Trophoblast cell (in vitro differentiated cells and primary cell): ENCODE results near the gene COA3.
A peak's percentile ranks its signal among the peaks of the same experiment; 100 is the strongest.

ENCODE experiments used
- DNase-seq, 2 donors: peaks; one replicate each; pipeline ENCODE4 v3.0.0-alpha.2; 2016
- H2AFZ ChIP-seq: 2 replicates; pipeline ENCODE4 v1.6.1; 2013; ENCODE audit warnings: low read length, moderate library complexity, mild to moderate bottlenecking; ENCODE audit not compliant: insufficient read depth, poor library complexity
- H2AK5ac ChIP-seq: 2 replicates; pipeline ENCODE4 v1.6.1; 2013; ENCODE audit warnings: mild to moderate bottlenecking, low read length
- H2BK120ac ChIP-seq: 2 replicates; pipeline ENCODE4 v1.6.1; 2013; ENCODE audit warnings: low read length, mild to moderate bottlenecking, moderate library complexity; ENCODE audit not compliant: insufficient read depth, poor library complexity
- H2BK12ac ChIP-seq: 2 replicates; pipeline ENCODE4 v1.6.1; 2013; ENCODE audit warnings: mild to moderate bottlenecking, low read length, moderate library complexity
- H2BK5ac ChIP-seq: 2 replicates; pipeline ENCODE4 v1.6.1; 2013; ENCODE audit warnings: low read length, low read depth, moderate library complexity, mild to moderate bottlenecking; ENCODE audit not compliant: poor library complexity
- H3K14ac ChIP-seq: 2 replicates; pipeline ENCODE4 v1.6.1; 2013; ENCODE audit warnings: mild to moderate bottlenecking, low read length
- H3K18ac ChIP-seq: 2 replicates; pipeline ENCODE4 v1.6.1; 2013; ENCODE audit warnings: mild to moderate bottlenecking, low read length
- H3K23ac ChIP-seq: 2 replicates; pipeline ENCODE4 v1.6.1; 2013; ENCODE audit warnings: low read length
- H3K27ac ChIP-seq: 2 replicates; pipeline ENCODE4 v1.5.1; 2013; ENCODE audit warnings: low read depth, mild to moderate bottlenecking, inconsistent platforms, low read length, moderate library complexity
- H3K27me3 ChIP-seq: 2 replicates; pipeline ENCODE4 v1.6.1; 2013; ENCODE audit warnings: inconsistent platforms, mild to moderate bottlenecking, low read length, moderate library complexity; ENCODE audit not compliant: insufficient read depth
- H3K36me3 ChIP-seq, 2 experiments: 1 replicate in 1 of 2; 2 replicates in 1 of 2; pipeline ENCODE4 v1.6.1; 2013; ENCODE audit warnings: low read length in 2 of 2, mild to moderate bottlenecking in 2 of 2, moderate library complexity in 1 of 2; ENCODE audit not compliant: insufficient read depth in 2 of 2, control insufficient read depth in 1 of 2
- H3K4ac ChIP-seq: 2 replicates; pipeline ENCODE4 v1.6.1; 2013; ENCODE audit warnings: low read depth, mild to moderate bottlenecking, low read length, moderate library complexity
- H3K4me1 ChIP-seq, 2 experiments: 1 replicate in 1 of 2; 2 replicates in 1 of 2; pipeline ENCODE4 v1.6.1; 2013; ENCODE audit warnings: low read length in 2 of 2, mild to moderate bottlenecking in 2 of 2, moderate library complexity in 1 of 2; ENCODE audit not compliant: insufficient read depth in 2 of 2, control insufficient read depth in 1 of 2
- H3K4me2 ChIP-seq: 2 replicates; pipeline ENCODE4 v1.6.1; 2013; ENCODE audit warnings: inconsistent platforms, mild to moderate bottlenecking, low read length, moderate library complexity
- H3K4me3 ChIP-seq: 2 replicates; pipeline ENCODE4 v1.5.1; 2013; ENCODE audit warnings: mild to moderate bottlenecking, low read depth, low read length, inconsistent platforms
- H3K79me1 ChIP-seq: one replicate; pipeline ENCODE4 v1.6.1; 2013; ENCODE audit warnings: low read length
- H3K79me2 ChIP-seq: 2 replicates; pipeline ENCODE4 v1.6.1; 2013; ENCODE audit warnings: low read length, mild to moderate bottlenecking; ENCODE audit not compliant: control insufficient read depth, insufficient read depth, poor library complexity
- H3K9ac ChIP-seq: 2 replicates; pipeline ENCODE4 v1.6.1; 2013; ENCODE audit warnings: mild to moderate bottlenecking, low read length
- H3K9me3 ChIP-seq: 2 replicates; pipeline ENCODE4 v1.6.1; 2013; ENCODE audit warnings: low read depth, mild to moderate bottlenecking, control low read depth, inconsistent platforms, low read length; ENCODE audit not compliant: insufficient read depth
- H4K12ac ChIP-seq: 2 replicates; pipeline ENCODE4 v1.6.1; 2013; ENCODE audit warnings: low read depth, mild to moderate bottlenecking, low read length, moderate library complexity
- H4K8ac ChIP-seq: 2 replicates; pipeline ENCODE4 v1.6.1; 2013; ENCODE audit warnings: low read depth, mild to moderate bottlenecking, low read length, moderate library complexity
- H4K91ac ChIP-seq: one replicate; pipeline ENCODE4 v1.6.1; 2013; ENCODE audit warnings: low read depth, mild to moderate bottlenecking, low read length, moderate library complexity
- WGBS: extraction: QIAGEN DNeasy Blood & Tissue Kit; methylation state at CpG from one replicate; pipeline ENCODE4 v1.1.7; 2013; ENCODE audit warnings: missing lambda C conversion rate; ENCODE audit not compliant: insufficient read length, insufficient coverage; ENCODE audit errors: extremely low coverage; 5-methylcytosine and 5-hydroxymethylcytosine counted together

COA3 gene

DNA sequence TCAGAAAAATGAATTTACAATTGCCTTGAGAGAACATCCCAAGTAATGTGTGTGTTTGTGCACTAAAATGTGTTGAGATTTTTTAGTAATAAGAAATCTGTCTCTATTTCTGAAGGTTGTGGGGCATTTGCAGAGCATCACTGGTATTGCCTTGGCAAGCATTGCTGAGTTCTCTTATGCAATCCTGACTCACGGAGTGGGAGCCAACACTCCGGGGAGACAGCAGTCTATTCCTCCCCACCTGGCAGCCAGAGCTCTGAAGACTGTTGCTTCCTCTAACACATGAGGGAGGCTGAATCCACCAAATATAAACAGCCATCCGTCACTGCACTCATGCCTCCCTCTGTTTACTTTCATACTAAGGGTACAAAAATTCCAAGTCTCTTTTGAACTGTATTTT, 10.7 kb upstream of the COA3 start:
- H2BK5ac ChIP-seq = no peak overlapping the region
- no peak overlapping the region for H3K4me3 ChIP-seq
- H2AFZ ChIP-seq = no peak overlapping the region
- no peak overlapping the region for H3K4me2 ChIP-seq
- no peak overlapping the region for H2BK12ac ChIP-seq
- no CpG with 5 or more reads among the region's 3 CpGs for WGBS
- no peak overlapping the region for H3K27ac ChIP-seq
- H3K79me2 ChIP-seq = no peaks in the 10 kb centered on the region
- H3K23ac ChIP-seq = no peak overlapping the region
- no peak overlapping the region for H3K9ac ChIP-seq
- H3K36me3 ChIP-seq = peaks cover 12 to 15% of the 10 kb centered on the region in 2 experiments
- no peak overlapping the region for H3K14ac ChIP-seq
- H3K4me1 ChIP-seq = no peaks in the 10 kb centered on the region
- H4K12ac ChIP-seq = no peak overlapping the region
- H3K79me1 ChIP-seq = no peaks in the 10 kb centered on the region
- no peak overlapping the region for H2AK5ac ChIP-seq
- H3K4ac ChIP-seq = no peak overlapping the region
- peak in 1 of 2 donors; percentile 12 for DNase-seq
- no peak overlapping the region for H4K91ac ChIP-seq
- H2BK120ac ChIP-seq = no peak overlapping the region
- H4K8ac ChIP-seq = no peak overlapping the region
- H3K18ac ChIP-seq = no peak overlapping the region
- no peaks in the 10 kb centered on the region for H3K27me3 ChIP-seq
- H3K9me3 ChIP-seq = no peaks in the 10 kb centered on the region

DNA sequence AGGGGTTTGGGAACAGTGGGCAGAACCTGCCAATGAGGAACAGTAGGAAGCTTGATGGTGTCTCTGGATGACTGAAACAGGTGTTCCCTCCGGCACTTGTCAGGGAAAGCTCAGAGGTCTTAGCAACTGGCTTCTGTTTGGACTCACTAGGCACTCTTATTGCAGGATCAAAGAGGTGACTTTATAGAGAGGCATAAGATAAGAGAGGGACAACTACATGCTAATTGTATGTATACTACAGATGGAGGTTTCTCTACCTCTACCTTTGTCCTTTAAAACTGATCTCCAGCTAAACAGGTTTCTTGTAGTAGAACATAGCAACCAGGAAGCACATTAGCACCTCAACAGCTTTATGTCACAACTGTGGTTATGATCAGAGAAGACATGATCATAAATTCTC, 7.7 kb upstream of the COA3 start:
- Histone ChIP-seq H3K4me1 (no peaks in the 10 kb centered on the region), H3K4ac (no peak overlapping the region), H2AFZ (no peak overlapping the region), H3K27me3 (no peaks in the 10 kb centered on the region), H3K4me2 (no peak overlapping the region), H3K27ac (no peak overlapping the region), H2BK5ac (no peak overlapping the region), H3K9ac (no peak overlapping the region), H2AK5ac (no peak overlapping the region), H3K23ac (no peak overlapping the region), H3K36me3 (peaks cover 4 to 9% of the 10 kb centered on the region in 2 experiments), H3K18ac (no peak overlapping the region), H3K9me3 (no peaks in the 10 kb centered on the region), H3K4me3 (no peak overlapping the region), H4K8ac (no peak overlapping the region), H2BK120ac (no peak overlapping the region), H4K12ac (no peak overlapping the region), H2BK12ac (no peak overlapping the region), H3K79me2 (no peaks in the 10 kb centered on the region), H3K79me1 (no peaks in the 10 kb centered on the region), H3K14ac (no peak overlapping the region), H4K91ac (no peak overlapping the region)
- WGBS = no CpG with 5 or more reads among the region's 1 CpG
- no peak for DNase-seq

DNA sequence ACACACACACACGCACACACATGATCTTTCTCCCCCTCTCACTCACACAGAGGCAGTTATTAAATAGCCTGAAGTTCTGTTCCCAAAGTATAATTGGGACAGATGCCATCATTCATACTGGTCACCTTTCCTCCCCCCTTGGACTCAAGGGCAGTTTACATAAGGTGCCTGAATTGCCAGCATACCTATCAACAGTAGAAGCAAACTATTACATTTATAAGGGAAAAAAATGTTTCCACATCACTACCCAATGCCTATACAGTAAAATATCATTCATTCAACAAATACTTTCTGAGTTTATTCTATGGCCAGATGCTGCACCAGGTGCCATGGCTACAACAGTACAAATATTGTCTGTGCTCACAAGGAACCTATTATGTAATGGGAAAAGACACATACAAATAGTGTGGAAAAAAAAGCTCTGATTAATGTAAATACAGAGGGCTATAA, 6.4 kb upstream of the COA3 start:
- Histone ChIP-seq H3K79me2 (no peaks in the 10 kb centered on the region), H3K4me3 (no peak overlapping the region), H3K18ac (no peak overlapping the region), H3K27ac (no peak overlapping the region), H2BK12ac (no peak overlapping the region), H3K9ac (no peak overlapping the region), H2BK5ac (no peak overlapping the region), H4K8ac (no peak overlapping the region), H2BK120ac (no peak overlapping the region), H3K14ac (no peak overlapping the region), H3K36me3 (peaks cover 2% of the 10 kb centered on the region in 2 experiments), H3K4me1 (no peaks in the 10 kb centered on the region), H3K9me3 (no peaks in the 10 kb centered on the region), H2AK5ac (no peak overlapping the region), H3K79me1 (no peaks in the 10 kb centered on the region), H4K12ac (no peak overlapping the region), H3K27me3 (no peaks in the 10 kb centered on the region), H3K4me2 (no peak overlapping the region), H3K23ac (no peak overlapping the region), H2AFZ (no peak overlapping the region), H4K91ac (no peak overlapping the region), H3K4ac (no peak overlapping the region)
- WGBS = no CpG with 5 or more reads among the region's 1 CpG
- peak in 1 of 2 donors; percentile 41 for DNase-seq

DNA sequence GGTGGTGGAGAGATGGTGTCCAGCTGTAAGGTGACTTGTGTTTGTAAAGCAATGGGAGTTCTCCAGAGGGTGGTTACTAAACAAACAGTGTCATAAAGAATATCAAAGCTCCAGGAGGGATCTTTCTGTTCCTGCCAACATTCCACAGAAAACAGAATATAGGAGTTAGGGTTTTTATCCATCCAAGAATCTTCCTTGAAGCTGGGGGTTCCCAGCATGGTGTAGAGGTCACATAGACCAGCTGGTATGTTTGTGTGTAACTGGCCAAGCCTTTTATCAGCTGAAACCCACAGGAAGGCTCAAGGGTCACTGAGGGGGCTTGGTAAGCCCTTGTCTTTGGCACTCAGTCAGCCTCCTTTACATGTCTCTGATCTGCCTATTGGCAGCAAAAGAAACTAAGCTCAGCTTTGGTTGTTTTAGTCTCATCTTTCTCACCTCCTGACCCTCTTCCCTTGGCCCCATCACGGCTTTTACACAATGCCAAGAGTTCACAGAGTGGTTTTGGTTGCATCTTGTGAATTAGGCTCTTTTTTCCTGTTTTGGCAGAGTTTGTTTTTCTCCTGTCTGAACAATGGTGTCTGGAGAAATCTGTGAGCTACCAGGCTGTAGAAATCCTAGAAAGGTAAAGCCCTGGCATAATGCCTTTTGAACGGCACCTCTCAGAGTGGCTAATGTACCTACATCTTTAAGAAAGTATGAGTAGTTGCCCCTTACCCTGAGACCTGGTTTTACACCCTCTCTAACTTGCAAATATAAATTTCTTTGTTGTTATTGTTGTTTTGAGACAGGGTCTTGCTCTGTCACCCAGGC, 4.8 kb upstream of the COA3 start:
- Histone ChIP-seq H2AK5ac (no peak overlapping the region), H3K36me3 (no peaks in the 10 kb centered on the region), H3K79me2 (peaks cover 2% of the 10 kb centered on the region), H3K4me2 (no peak overlapping the region), H3K9me3 (no peaks in the 10 kb centered on the region), H3K27ac (no peak overlapping the region), H2BK5ac (no peak overlapping the region), H3K9ac (no peak overlapping the region), H3K18ac (no peak overlapping the region), H4K91ac (no peak overlapping the region), H3K79me1 (peaks cover 2% of the 10 kb centered on the region), H2BK120ac (no peak overlapping the region), H4K12ac (no peak overlapping the region), H3K27me3 (no peaks in the 10 kb centered on the region), H2BK12ac (no peak overlapping the region), H3K4ac (no peak overlapping the region), H4K8ac (no peak overlapping the region), H3K4me1 (peaks cover 0 to 3% of the 10 kb centered on the region in 2 experiments), H2AFZ (no peak overlapping the region), H3K4me3 (no peak overlapping the region), H3K23ac (no peak overlapping the region), H3K14ac (no peak overlapping the region)
- no peak for DNase-seq
- WGBS = no CpG with 5 or more reads among the region's 2 CpGs
